IMR-90 (cell line): ENCODE measurements around the gene CDC42BPA. TPM values are rescaled to one million over a fixed set of nuclear protein-coding genes. Genes with fewer than 3 reads are reported as not detected.

ENCODE experiments used
- ATAC-seq: fragments of 200-7000 bp; cut with Tn5 transposase; 2 replicates; pipeline ENCODE4 v1.9.1; 2020; ENCODE audit warnings: low read depth, mild to moderate bottlenecking, moderate library complexity
- BruUV-seq: library from RNA; stranded (reverse); fragments of 400-500 nt; replicated peaks from 2 replicates; lab custom pipeline; 2021; lab: Mats Ljungman, UMichigan
- CTCF ChIA-PET: fragments of 300-600 bp; formaldehyde crosslinking; extraction: SDS; loops from one replicate; lab custom pipeline; 2021; ENCODE audit warnings: antibody characterized with exemption; lab: Yijun Ruan, JAX
- POLR2A ChIA-PET: fragments of 300-600 bp; sonication (Branson Sonifier 250); formaldehyde crosslinking; loops from one replicate; lab custom pipeline; 2022; ENCODE audit warnings: antibody characterized with exemption; ENCODE audit not compliant: unreplicated experiment; lab: Charles Lee
- DNase-seq: peaks from one replicate; pipeline ENCODE4 v3.0.0; 2013
- H2AFZ ChIP-seq: replicated peaks from 2 replicates; pipeline ENCODE3; 2013; ENCODE audit warnings: low read length, mild to moderate bottlenecking; ENCODE audit not compliant: poor library complexity
- H2AK5ac ChIP-seq: 2 replicates; pipeline ENCODE4 v1.6.1; 2013; ENCODE audit warnings: low read depth, low read length, inconsistent platforms
- H2AK9ac ChIP-seq: replicated peaks from 2 replicates; pipeline ENCODE3; 2013; ENCODE audit warnings: mild to moderate bottlenecking, low read depth, low read length, moderate library complexity; ENCODE audit not compliant: poor library complexity
- H2BK120ac ChIP-seq: 2 replicates; pipeline ENCODE4 v1.6.1; 2013; ENCODE audit warnings: low read depth, low read length, inconsistent platforms
- H2BK15ac ChIP-seq: 3 replicates; pipeline ENCODE4 v1.6.1; 2013; ENCODE audit warnings: low read depth, low read length, inconsistent platforms
- H2BK20ac ChIP-seq: 2 replicates; pipeline ENCODE4 v1.6.1; 2013; ENCODE audit warnings: low read depth, mild to moderate bottlenecking, inconsistent platforms, low read length, moderate library complexity
- H2BK5ac ChIP-seq: 2 replicates; pipeline ENCODE4 v1.6.1; 2013; ENCODE audit warnings: mild to moderate bottlenecking, low read depth, low read length, inconsistent platforms; ENCODE audit not compliant: poor library complexity, severe bottlenecking
- H3K14ac ChIP-seq: replicated peaks from 2 replicates; pipeline ENCODE4 v1.6.1; 2013; ENCODE audit warnings: low read depth, low read length, inconsistent platforms
- H3K18ac ChIP-seq: 2 replicates; pipeline ENCODE4 v1.6.1; 2013; ENCODE audit warnings: low read depth, low read length, control low read depth
- H3K23ac ChIP-seq: 2 replicates; pipeline ENCODE4 v1.6.1; 2013; ENCODE audit warnings: low read depth, low read length, inconsistent platforms
- H3K27ac ChIP-seq: 2 replicates; pipeline ENCODE4 v1.5.1; 2013; ENCODE audit warnings: mild to moderate bottlenecking, control low read depth, low read length; ENCODE audit not compliant: insufficient read depth
- H3K27me3 ChIP-seq: 2 replicates; pipeline ENCODE4 v1.6.1; 2013; ENCODE audit warnings: low read length; ENCODE audit not compliant: control insufficient read depth, insufficient read depth
- H3K36me3 ChIP-seq: 2 replicates; pipeline ENCODE4 v1.6.1; 2013; ENCODE audit warnings: low read length, mixed read lengths; ENCODE audit not compliant: control insufficient read depth, insufficient read depth
- H3K4ac ChIP-seq: 2 replicates; pipeline ENCODE4 v1.6.1; 2013; ENCODE audit warnings: low read depth, low read length, inconsistent platforms
- H3K4me1 ChIP-seq: 2 replicates; pipeline ENCODE4 v1.6.1; 2013; ENCODE audit warnings: low read length, mixed read lengths; ENCODE audit not compliant: control insufficient read depth, insufficient read depth
- H3K4me2 ChIP-seq: 2 replicates; pipeline ENCODE4 v1.6.1; 2013; ENCODE audit warnings: low read depth, mild to moderate bottlenecking, control low read depth, low read length, moderate library complexity
- H3K4me3 ChIP-seq: 2 replicates; pipeline ENCODE4 v1.5.1; 2013; ENCODE audit warnings: low read depth, mild to moderate bottlenecking, control low read depth, low read length, moderate library complexity; ENCODE audit not compliant: insufficient read depth
- H3K56ac ChIP-seq: 2 replicates; pipeline ENCODE4 v1.6.1; 2013; ENCODE audit warnings: low read length, inconsistent platforms; ENCODE audit not compliant: insufficient read depth; ENCODE audit errors: extremely low read depth
- H3K79me1 ChIP-seq, 2 experiments: 2 replicates each; pipeline ENCODE4 v1.6.1; 2013; ENCODE audit warnings: low read length in 2 of 2, inconsistent platforms in 1 of 2, low read depth in 1 of 2
- H3K9ac ChIP-seq: 2 replicates; pipeline ENCODE4 v1.6.1; 2013; ENCODE audit warnings: low read depth, low read length, control low read depth
- H3K9me1 ChIP-seq: 2 replicates; pipeline ENCODE4 v1.6.1; 2013; ENCODE audit warnings: low read length, inconsistent platforms; ENCODE audit not compliant: insufficient read depth
- H3K9me3 ChIP-seq: 2 replicates; pipeline ENCODE4 v1.6.1; 2013; ENCODE audit warnings: low read length; ENCODE audit not compliant: control insufficient read depth, insufficient read depth
- H4K20me1 ChIP-seq: 2 replicates; pipeline ENCODE4 v1.6.1; 2013; ENCODE audit warnings: low read length, inconsistent platforms; ENCODE audit not compliant: insufficient read depth
- H4K5ac ChIP-seq: 2 replicates; pipeline ENCODE4 v1.6.1; 2013; ENCODE audit warnings: mild to moderate bottlenecking, low read depth, low read length, control low read depth
- H4K8ac ChIP-seq, 2 experiments: 2 replicates each; pipeline ENCODE4 v1.6.1; 2013; ENCODE audit warnings: low read depth in 2 of 2, low read length in 2 of 2, control low read depth in 1 of 2, inconsistent platforms in 1 of 2
- H4K91ac ChIP-seq: 2 replicates; pipeline ENCODE4 v1.6.1; 2013; ENCODE audit warnings: low read depth, low read length, inconsistent platforms; ENCODE audit not compliant: insufficient read depth
- BHLHE40 ChIP-seq: fragments of 150-350 bp; IDR thresholded peaks from 2 replicates; pipeline ENCODE4 v1.6.1; 2016; ENCODE audit warnings: mild to moderate bottlenecking, low read depth, low read length
- CEBPB ChIP-seq: IDR thresholded peaks from 2 replicates; pipeline ENCODE4 v1.6.1; 2012; ENCODE audit warnings: low read depth, low read length, improper control_type of control experiment
- CHD1 ChIP-seq: IDR thresholded peaks from 2 replicates; pipeline ENCODE4 v1.6.1; 2012; ENCODE audit warnings: low read depth, low read length, improper control_type of control experiment
- MAZ ChIP-seq: IDR thresholded peaks from 2 replicates; pipeline ENCODE4 v1.6.1; 2012; ENCODE audit warnings: low read depth, mild to moderate bottlenecking, low read length, improper control_type of control experiment, moderate library complexity, borderline replicate concordance
- MXI1 ChIP-seq: IDR thresholded peaks from 2 replicates; pipeline ENCODE4 v1.6.1; 2012; ENCODE audit warnings: low read depth, mild to moderate bottlenecking, low read length, moderate library complexity, borderline replicate concordance
- NFE2L2 ChIP-seq: fragments of 150-350 bp; IDR thresholded peaks from 2 replicates; pipeline ENCODE4 v1.6.1; 2016; ENCODE audit warnings: low read depth, mild to moderate bottlenecking, low read length
- POLR2A ChIP-seq: IDR thresholded peaks from 2 replicates; pipeline ENCODE4 v1.6.1; 2012; ENCODE audit warnings: mild to moderate bottlenecking, low read depth, low read length
- WGBS, 2 experiments: methylation state at CpG; one replicate each; pipeline versions ENCODE4 v1.1.5 to v1.1.7; 2013; ENCODE audit warnings: missing lambda C conversion rate in 2 of 2; ENCODE audit not compliant: insufficient read length in 1 of 2; ENCODE audit errors: extremely low coverage in 2 of 2; 5-methylcytosine and 5-hydroxymethylcytosine counted together
- dilution Hi-C: fragments of 300-500 bp; cut with HindIII; formaldehyde crosslinking; loops from one replicate; pipeline ENCODE4 v1.14.3; 2018; ENCODE audit warnings: low sequenced_read_pairs; ENCODE audit not compliant: unreplicated experiment
- in situ Hi-C: fragments of 300-500 bp; cut with MboI; formaldehyde crosslinking; loops from 3 replicates; pipeline ENCODE4 v1.14.3; 2019; ENCODE audit warnings: low sequenced_read_pairs, inconsistent platforms, mixed read lengths
- intact Hi-C: fragments of 100-400 bp; cut with micrococcal nuclease; formaldehyde crosslinking; loops from 2 replicates; pipeline ENCODE4 v1.10.0; 2022
- polyA plus RNA-seq, 3 experiments: library from polyadenylated mRNA; depleted of rRNA; stranded (reverse); fragments of >200 nt; gene quantifications; 2 replicates each; pipeline ENCODE4 v1.2.3, GENCODE V29; 2012; ENCODE audit warnings: low replicate concordance in 1 of 3
- total RNA-seq: library from RNA; depleted of rRNA; stranded (reverse); fragments of >200 nt; gene quantifications from 2 replicates; pipeline ENCODE4 v1.2.3, GENCODE V29; 2012
- TF ChIP-seq, protein P1 (sequence below): fragments of 150-350 bp; IDR thresholded peaks from 2 replicates; pipeline ENCODE4 v1.6.1; 2016; ENCODE audit warnings: low read depth, mild to moderate bottlenecking, low read length, moderate library complexity, borderline replicate concordance

The CDC42BPA gene
- total and polyA plus RNA-seq, 2 of the 4 experiments (the other 2 are of a cell fraction), result 9.4 to 27.8 TPM

DNA sequence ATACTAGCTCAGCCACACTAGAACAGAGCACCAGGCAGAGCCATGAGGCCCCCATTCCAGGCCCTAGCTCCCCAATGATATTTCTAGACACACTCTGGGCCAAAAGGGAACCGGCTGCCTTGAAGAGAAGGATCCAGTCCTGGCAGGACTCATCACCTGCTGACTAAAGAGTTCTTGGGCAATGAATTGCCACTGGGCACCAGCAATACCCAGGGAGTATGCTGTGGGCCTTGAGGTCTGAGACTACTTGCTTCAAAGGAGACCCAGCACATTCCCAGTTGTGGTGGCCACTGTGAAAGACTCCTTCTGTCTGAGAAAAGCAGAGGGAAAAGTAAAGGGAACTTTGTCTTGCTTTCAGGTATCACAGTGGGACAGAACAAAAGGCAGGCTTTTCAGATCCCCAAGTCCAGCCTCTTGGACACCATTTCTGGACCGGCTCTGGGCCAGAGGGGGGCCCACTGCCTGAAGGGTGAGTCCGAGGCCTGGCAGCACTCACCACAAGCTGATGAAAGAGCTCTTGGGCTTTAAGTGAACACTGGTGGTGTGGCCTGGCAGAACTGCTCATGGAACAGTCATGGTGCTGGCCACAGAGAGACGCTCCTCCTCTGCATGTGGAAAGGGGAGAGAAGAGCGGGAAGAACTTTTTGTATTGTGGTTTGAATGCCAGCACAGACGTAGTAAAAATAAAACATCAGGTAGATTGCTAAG is 72.5 kb downstream of the CDC42BPA start:
- no TSS peak for BruUV-seq
- no peak for DNase-seq
- peaks cover 7% of the 10 kb centered on the region; the same call in 1 of the 2 replicates for H3K9me1 ChIP-seq
- ChIA-PET POLR2A (interaction anchor here (0.6 kb wide), 1 partner anchor 122 kb away, joined by 3 read pairs; no protein-coding TSS in a partner anchor), CTCF (no interaction called here)
- peaks cover 23% of the 10 kb centered on the region for H4K20me1 ChIP-seq
- H3K36me3 ChIP-seq, result no peaks in the 10 kb centered on the region
- H3K23ac ChIP-seq, result no peak overlapping the region
- H4K8ac ChIP-seq, result no peak overlapping the region
- H3K9me3 ChIP-seq, result no peaks in the 10 kb centered on the region
- H3K27ac ChIP-seq, result no peak overlapping the region
- WGBS, 2 experiments, result no CpG with 5 or more reads among the region's 6 CpGs
- H3K56ac ChIP-seq, result no peak overlapping the region
- no peaks in the 10 kb centered on the region for H3K27me3 ChIP-seq
- no peak for TF ChIP-seq CHD1
- no peak for TF ChIP-seq MXI1
- no peak for TF ChIP-seq CEBPB
- no peak for TF ChIP-seq POLR2A
- no peak for TF ChIP-seq NFE2L2
- TF ChIP-seq MAZ, result no peak
- TF ChIP-seq BHLHE40, result no peak
- TF ChIP-seq, protein P1, sequence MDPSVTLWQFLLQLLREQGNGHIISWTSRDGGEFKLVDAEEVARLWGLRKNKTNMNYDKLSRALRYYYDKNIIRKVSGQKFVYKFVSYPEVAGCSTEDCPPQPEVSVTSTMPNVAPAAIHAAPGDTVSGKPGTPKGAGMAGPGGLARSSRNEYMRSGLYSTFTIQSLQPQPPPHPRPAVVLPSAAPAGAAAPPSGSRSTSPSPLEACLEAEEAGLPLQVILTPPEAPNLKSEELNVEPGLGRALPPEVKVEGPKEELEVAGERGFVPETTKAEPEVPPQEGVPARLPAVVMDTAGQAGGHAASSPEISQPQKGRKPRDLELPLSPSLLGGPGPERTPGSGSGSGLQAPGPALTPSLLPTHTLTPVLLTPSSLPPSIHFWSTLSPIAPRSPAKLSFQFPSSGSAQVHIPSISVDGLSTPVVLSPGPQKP, result no peak
- H3K4me3 ChIP-seq, result no peak overlapping the region
- H4K5ac ChIP-seq, result no peak overlapping the region
- dilution Hi-C loops (no loop called here), intact Hi-C loops (no loop called here), in situ Hi-C loops (loop anchor here (25.0 kb wide), 1 partner anchor 192 kb away; no protein-coding TSS in a partner anchor)
- no peak overlapping the region for H2AK5ac ChIP-seq
- H4K91ac ChIP-seq, result no peak overlapping the region
- no peak overlapping the region for H2AFZ ChIP-seq
- ATAC-seq, result no peak
- H2BK15ac ChIP-seq, result no peak overlapping the region
- no peak overlapping the region for H2BK20ac ChIP-seq
- no peaks in the 10 kb centered on the region; the same call in 1 of the 2 replicates for H3K4me1 ChIP-seq
- peaks cover 14 to 60% of the 10 kb centered on the region in 2 experiments for H3K79me1 ChIP-seq
- H2BK5ac ChIP-seq, result no peak overlapping the region
- no peak overlapping the region for H3K9ac ChIP-seq
- no peak overlapping the region for H3K4me2 ChIP-seq
- H3K18ac ChIP-seq, result no peak overlapping the region
- H2BK120ac ChIP-seq, result no peak overlapping the region
- no peak overlapping the region for H2AK9ac ChIP-seq
- H3K14ac ChIP-seq, result no peak overlapping the region
- H3K4ac ChIP-seq, result no peak overlapping the region
